Neutrophil (primary cell): ENCODE results near the gene MYT1.

ENCODE experiments used
- H3K27ac ChIP-seq: fragments of 200-600 bp; sonication (generic); 2 replicates; pipeline ENCODE4 v1.5.1; 2016; ENCODE audit warnings: mild to moderate bottlenecking, moderate library complexity
- H3K27me3 ChIP-seq: fragments of 200-600 bp; sonication (generic); 2 replicates; pipeline ENCODE4 v1.6.0; 2016; ENCODE audit warnings: mild to moderate bottlenecking
- H3K36me3 ChIP-seq: fragments of 200-600 bp; sonication (generic); 2 replicates; pipeline ENCODE4 v1.5.1; 2017
- H3K4me1 ChIP-seq, 2 experiments: fragments of 200-600 bp in 1 of 2; sonication (generic) in 1 of 2; 1 replicate in 1 of 2; 2 replicates in 1 of 2; pipeline versions ENCODE4 v1.5.1 to v1.6.1; 2013 to 2016; ENCODE audit warnings: low read depth in 1 of 2, low read length in 1 of 2, mild to moderate bottlenecking in 1 of 2, moderate library complexity in 1 of 2; ENCODE audit not compliant: control insufficient read depth in 1 of 2, insufficient read depth in 1 of 2
- H3K4me3 ChIP-seq, 2 experiments: fragments of 200-600 bp in 1 of 2; sonication (generic) in 1 of 2; 1 replicate in 1 of 2; 2 replicates in 1 of 2; pipeline ENCODE4 v1.5.1; 2013 to 2016; ENCODE audit warnings: low read depth in 1 of 2, low read length in 1 of 2, mild to moderate bottlenecking in 1 of 2, moderate library complexity in 1 of 2
- H3K9me3 ChIP-seq: fragments of 200-600 bp; sonication (generic); 2 replicates; pipeline ENCODE4 v1.5.1; 2016
- TF ChIP-seq, protein P1 (sequence below): fragments of 200-600 bp; sonication (generic); IDR thresholded peaks from 2 replicates; pipeline ENCODE4 v1.5.1; 2016; ENCODE audit warnings: antibody characterized with exemption

The MYT1 gene

GRCh38 chr20:64158346-64159285 is 5.6 kb upstream of the MYT1 start:
- Histone ChIP-seq H3K27ac (no peak overlapping the region), H3K36me3 (no peaks in the 10 kb centered on the region), H3K9me3 (no peaks in the 10 kb centered on the region), H3K4me1 (no peaks in the 10 kb centered on the region), H3K4me3 (no peak overlapping the region), H3K27me3 (peaks cover 47% of the 10 kb centered on the region)
- TF ChIP-seq, protein P1, sequence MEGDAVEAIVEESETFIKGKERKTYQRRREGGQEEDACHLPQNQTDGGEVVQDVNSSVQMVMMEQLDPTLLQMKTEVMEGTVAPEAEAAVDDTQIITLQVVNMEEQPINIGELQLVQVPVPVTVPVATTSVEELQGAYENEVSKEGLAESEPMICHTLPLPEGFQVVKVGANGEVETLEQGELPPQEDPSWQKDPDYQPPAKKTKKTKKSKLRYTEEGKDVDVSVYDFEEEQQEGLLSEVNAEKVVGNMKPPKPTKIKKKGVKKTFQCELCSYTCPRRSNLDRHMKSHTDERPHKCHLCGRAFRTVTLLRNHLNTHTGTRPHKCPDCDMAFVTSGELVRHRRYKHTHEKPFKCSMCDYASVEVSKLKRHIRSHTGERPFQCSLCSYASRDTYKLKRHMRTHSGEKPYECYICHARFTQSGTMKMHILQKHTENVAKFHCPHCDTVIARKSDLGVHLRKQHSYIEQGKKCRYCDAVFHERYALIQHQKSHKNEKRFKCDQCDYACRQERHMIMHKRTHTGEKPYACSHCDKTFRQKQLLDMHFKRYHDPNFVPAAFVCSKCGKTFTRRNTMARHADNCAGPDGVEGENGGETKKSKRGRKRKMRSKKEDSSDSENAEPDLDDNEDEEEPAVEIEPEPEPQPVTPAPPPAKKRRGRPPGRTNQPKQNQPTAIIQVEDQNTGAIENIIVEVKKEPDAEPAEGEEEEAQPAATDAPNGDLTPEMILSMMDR, result no peak

DNA sequence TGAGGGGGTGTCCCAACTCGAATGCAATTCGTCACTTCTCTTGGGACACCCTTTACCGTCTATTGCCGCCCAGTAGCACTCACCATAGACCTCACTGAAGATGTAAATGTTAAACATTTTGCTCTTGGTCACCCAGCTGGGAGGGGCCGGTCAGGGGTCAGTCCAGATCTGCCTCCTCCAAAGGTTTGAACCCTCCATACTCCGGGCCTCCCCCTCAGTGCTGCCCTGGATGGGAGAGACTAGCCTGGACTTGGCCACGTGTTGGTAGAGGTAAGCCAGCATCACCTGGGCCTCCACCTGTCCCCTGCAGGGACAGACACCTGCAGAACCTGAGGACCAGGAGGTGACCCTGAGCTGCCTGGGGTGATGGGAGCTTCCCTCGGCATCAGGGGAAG is 5.0 kb upstream of the MYT1 start:
- Histone ChIP-seq H3K4me3 (no peak overlapping the region), H3K9me3 (no peaks in the 10 kb centered on the region), H3K27ac (no peak overlapping the region), H3K27me3 (peaks cover 54% of the 10 kb centered on the region), H3K36me3 (no peaks in the 10 kb centered on the region), H3K4me1 (no peaks in the 10 kb centered on the region)
- TF ChIP-seq, protein P1, result no peak

- Histone ChIP-seq H3K9me3 (no peaks in the 10 kb centered on the region), H3K4me1 (no peaks in the 10 kb centered on the region), H3K27me3 (peaks cover 58% of the 10 kb centered on the region), H3K4me3 (no peak overlapping the region), H3K36me3 (no peaks in the 10 kb centered on the region), H3K27ac (no peak overlapping the region)
- TF ChIP-seq, protein P1, result no peak
Measured at GRCh38 chr20:64159711-64160110, 4.5 kb upstream of the MYT1 start.

- no peaks in the 10 kb centered on the region for H3K4me1 ChIP-seq
- TF ChIP-seq, protein P1, result no peak
- H3K4me3 ChIP-seq, result no peak overlapping the region
- peaks cover 62% of the 10 kb centered on the region for H3K27me3 ChIP-seq
- H3K9me3 ChIP-seq, result no peaks in the 10 kb centered on the region
- no peak overlapping the region for H3K27ac ChIP-seq
- no peaks in the 10 kb centered on the region for H3K36me3 ChIP-seq
Measured at GRCh38 chr20:64160118-64160517, 4.1 kb upstream of the MYT1 start.

GRCh38 chr20:64160526-64161355 is 3.5 kb upstream of the MYT1 start:
- H3K9me3 ChIP-seq, result no peaks in the 10 kb centered on the region
- peaks cover 65% of the 10 kb centered on the region for H3K27me3 ChIP-seq
- H3K27ac ChIP-seq, result no peak overlapping the region
- H3K36me3 ChIP-seq, result no peaks in the 10 kb centered on the region
- TF ChIP-seq, protein P1, result no peak
- no peak overlapping the region for H3K4me3 ChIP-seq
- no peaks in the 10 kb centered on the region for H3K4me1 ChIP-seq
